Lower lobe of right lung (tissue), 2 donors: ENCODE data around the gene ABCA7. TPM values are rescaled to one million over a fixed set of nuclear protein-coding genes. Genes with fewer than 3 reads are reported as not detected.

Source experiments
- ATAC-seq, 2 donors: fragments of 200-7000 bp; cut with Tn5 transposase; one replicate each; pipeline ENCODE4 v1.9.1; 2020 to 2022; ENCODE audit warnings: mild to moderate bottlenecking in 2 of 2, moderate library complexity in 2 of 2
- DNase-seq: peaks from one replicate; pipeline ENCODE4 v3.0.0-alpha.2; 2020
- H3K27ac ChIP-seq: fragments of 200-600 bp; one replicate; pipeline ENCODE4 v1.8.0; 2022
- H3K27me3 ChIP-seq: fragments of 200-600 bp; one replicate; pipeline ENCODE4 v1.8.0; 2022; ENCODE audit warnings: low read depth
- H3K36me3 ChIP-seq: fragments of 200-600 bp; one replicate; pipeline ENCODE4 v1.8.0; 2022; ENCODE audit warnings: mild to moderate bottlenecking
- H3K4me1 ChIP-seq: fragments of 200-600 bp; one replicate; pipeline ENCODE4 v1.8.0; 2022
- H3K4me3 ChIP-seq: fragments of 200-600 bp; one replicate; pipeline ENCODE4 v1.8.0; 2022; ENCODE audit warnings: mild to moderate bottlenecking
- H3K9me3 ChIP-seq: fragments of 200-600 bp; one replicate; pipeline ENCODE4 v1.8.0; 2022
- intact Hi-C: fragments of 100-400 bp; cut with DNase I; formaldehyde crosslinking; loops from one replicate; pipeline ENCODE4 v1.11.0; 2022
- total RNA-seq: library from RNA; stranded (reverse); fragmentation: NEBNext Ultra II Directional; extraction: Animal tissue kit (Norgen Biotek cat#: 25700); gene quantifications from one replicate; pipeline ENCODE4 v1.2.1, GENCODE V29; 2021
- TF ChIP-seq, protein P1 (sequence below): fragments of 200-600 bp; IDR thresholded peaks from one replicate; pipeline ENCODE4 v1.8.0; 2022; ENCODE audit warnings: antibody characterized with exemption, mild to moderate bottlenecking
- donor health status: DM: no; HTN: yes; CAD: no; lungs with severe emphysema.

ABCA7 gene
- total RNA-seq, 1 donor from 2014 or later = 53.3 TPM

- TF ChIP-seq, protein P1, sequence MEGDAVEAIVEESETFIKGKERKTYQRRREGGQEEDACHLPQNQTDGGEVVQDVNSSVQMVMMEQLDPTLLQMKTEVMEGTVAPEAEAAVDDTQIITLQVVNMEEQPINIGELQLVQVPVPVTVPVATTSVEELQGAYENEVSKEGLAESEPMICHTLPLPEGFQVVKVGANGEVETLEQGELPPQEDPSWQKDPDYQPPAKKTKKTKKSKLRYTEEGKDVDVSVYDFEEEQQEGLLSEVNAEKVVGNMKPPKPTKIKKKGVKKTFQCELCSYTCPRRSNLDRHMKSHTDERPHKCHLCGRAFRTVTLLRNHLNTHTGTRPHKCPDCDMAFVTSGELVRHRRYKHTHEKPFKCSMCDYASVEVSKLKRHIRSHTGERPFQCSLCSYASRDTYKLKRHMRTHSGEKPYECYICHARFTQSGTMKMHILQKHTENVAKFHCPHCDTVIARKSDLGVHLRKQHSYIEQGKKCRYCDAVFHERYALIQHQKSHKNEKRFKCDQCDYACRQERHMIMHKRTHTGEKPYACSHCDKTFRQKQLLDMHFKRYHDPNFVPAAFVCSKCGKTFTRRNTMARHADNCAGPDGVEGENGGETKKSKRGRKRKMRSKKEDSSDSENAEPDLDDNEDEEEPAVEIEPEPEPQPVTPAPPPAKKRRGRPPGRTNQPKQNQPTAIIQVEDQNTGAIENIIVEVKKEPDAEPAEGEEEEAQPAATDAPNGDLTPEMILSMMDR = no peak
- no peaks in the 10 kb centered on the region for H3K4me1 ChIP-seq
- no peak for DNase-seq
- no peaks in the 10 kb centered on the region for H3K9me3 ChIP-seq
- H3K27ac ChIP-seq = no peak overlapping the region
- H3K27me3 ChIP-seq = no peaks in the 10 kb centered on the region
- no peak for ATAC-seq
- H3K36me3 ChIP-seq = peaks cover 17% of the 10 kb centered on the region
- intact Hi-C loops = no loop called here
- no peak overlapping the region for H3K4me3 ChIP-seq
These were observed 9.2 kb downstream of the ABCA7 start for GRCh38 chr19:1049106-1049505.

DNA sequence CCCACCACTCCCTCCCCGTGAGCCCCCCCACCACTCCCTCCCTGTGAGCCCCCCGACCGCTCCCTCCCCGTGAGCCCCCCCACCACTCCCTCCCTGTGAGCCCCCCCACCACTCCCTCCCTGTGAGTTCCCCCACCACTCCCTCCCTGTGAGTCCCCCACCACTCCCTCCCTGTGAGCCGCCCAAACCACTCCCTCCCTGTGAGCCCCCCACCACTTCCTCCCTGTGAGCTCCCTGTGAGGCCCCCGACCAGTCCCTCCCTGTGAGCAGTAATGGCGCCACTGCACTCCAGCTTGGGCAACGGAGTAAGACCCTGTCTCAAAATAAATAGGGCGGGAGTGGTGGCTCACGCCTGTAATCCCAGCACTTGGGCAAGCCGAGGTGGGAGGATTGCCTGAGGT lies 9.9 kb downstream of the ABCA7 start:
- H3K4me3 ChIP-seq = no peak overlapping the region
- intact Hi-C loops = no loop called here
- H3K27ac ChIP-seq = no peak overlapping the region
- H3K27me3 ChIP-seq = no peaks in the 10 kb centered on the region
- TF ChIP-seq, protein P1 = no peak
- ATAC-seq (no peak), DNase-seq (no peak)
- H3K9me3 ChIP-seq = no peaks in the 10 kb centered on the region
- H3K36me3 ChIP-seq = peaks cover 18% of the 10 kb centered on the region
- H3K4me1 ChIP-seq = no peaks in the 10 kb centered on the region

GRCh38 chr19:1050989-1051788 lies 11.3 kb downstream of the ABCA7 start:
- no peaks in the 10 kb centered on the region for H3K9me3 ChIP-seq
- H3K27me3 ChIP-seq = no peaks in the 10 kb centered on the region
- intact Hi-C loops = no loop called here
- TF ChIP-seq, protein P1 = no peak
- ATAC-seq (no peak), DNase-seq (no peak)
- H3K4me1 ChIP-seq = no peaks in the 10 kb centered on the region
- H3K4me3 ChIP-seq = no peak overlapping the region
- H3K27ac ChIP-seq = no peak overlapping the region
- peaks cover 16% of the 10 kb centered on the region for H3K36me3 ChIP-seq

DNA sequence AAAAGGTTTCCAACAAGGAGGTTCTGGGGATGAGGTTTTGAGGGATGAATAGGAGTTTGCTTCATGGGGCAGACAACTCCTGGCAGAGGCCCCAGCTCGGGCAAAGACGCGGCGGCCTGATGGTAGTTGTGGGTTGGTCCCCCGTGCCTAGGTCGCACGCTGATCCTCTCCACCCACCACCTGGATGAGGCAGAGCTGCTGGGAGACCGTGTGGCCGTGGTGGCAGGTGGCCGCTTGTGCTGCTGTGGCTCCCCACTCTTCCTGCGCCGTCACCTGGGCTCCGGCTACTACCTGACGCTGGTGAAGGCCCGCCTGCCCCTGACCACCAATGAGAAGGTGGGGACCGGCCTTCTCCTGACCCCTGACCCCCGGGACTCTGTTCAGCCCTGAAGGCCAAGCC lies 11.9 kb downstream of the ABCA7 start:
- Histone ChIP-seq H3K4me3 (no peak overlapping the region), H3K9me3 (peaks cover 4% of the 10 kb centered on the region), H3K4me1 (no peaks in the 10 kb centered on the region), H3K27ac (no peak overlapping the region), H3K27me3 (no peaks in the 10 kb centered on the region), H3K36me3 (peaks cover 13% of the 10 kb centered on the region)
- DNase-seq (no peak), ATAC-seq (no peak)
- intact Hi-C loops = no loop called here
- TF ChIP-seq, protein P1 = no peak

GRCh38 chr19:1052349-1052975 lies 12.6 kb downstream of the ABCA7 start:
- no peaks in the 10 kb centered on the region for H3K4me1 ChIP-seq
- peaks cover 6% of the 10 kb centered on the region for H3K36me3 ChIP-seq
- ATAC-seq (no peak), DNase-seq (no peak)
- H3K27ac ChIP-seq = no peak overlapping the region
- peaks cover 11% of the 10 kb centered on the region for H3K9me3 ChIP-seq
- intact Hi-C loops = no loop called here
- H3K27me3 ChIP-seq = no peaks in the 10 kb centered on the region
- no peak overlapping the region for H3K4me3 ChIP-seq
- TF ChIP-seq, protein P1 = no peak
